ENCODE results near the gene NT5DC3. TPM values are rescaled to one million over a fixed set of nuclear protein-coding genes. Genes with fewer than 3 reads are reported as not detected.

Gene NT5DC3
- total RNA-seq, 2 donors from 2014 or later, result 24.2 to 28.3 TPM

GRCh38 chr12:103782399-103782798 is 58.6 kb downstream of the NT5DC3 start:
- H3K4me1 Mint-ChIP-seq, result peaks cover 5% of the 10 kb centered on the region
- no peaks in the 10 kb centered on the region for H3K27me3 ChIP-seq (ENCODE audit: control insufficient read depth, insufficient read depth, low read length, poor library complexity, severe bottlenecking)
- 83 to 90% methylated on average over 1 to 3 of the region's 3 CpGs for WGBS, 2 experiments (ENCODE audit: insufficient coverage in 1 of 2, insufficient read length in 1 of 2)

GRCh38 chr12:103780992-103781391 is 60.0 kb downstream of the NT5DC3 start:
- no peak overlapping the region for H3K27ac Mint-ChIP-seq

More at GRCh38 chr12:103782399-103782798, 58.6 kb downstream of the NT5DC3 start:
- DNase-seq, result no peak
- Mint-ChIP-seq H3K9me3 (no peaks in the 10 kb centered on the region), H3K27me3 (ENCODE audit: insufficient read depth) (no peaks in the 10 kb centered on the region), H3K4me3 (no peak overlapping the region), H3K36me3 (ENCODE audit: low read depth) (peaks cover 61% of the 10 kb centered on the region), H3K27ac (no peak overlapping the region)
- Histone ChIP-seq H3K27ac (ENCODE audit: low read depth, low read length) (no peak overlapping the region), H3K9me3 (ENCODE audit: control insufficient read depth, low read length) (no peaks in the 10 kb centered on the region), H3K4me1 (ENCODE audit: control insufficient read depth, insufficient read depth, low read length) (no peaks in the 10 kb centered on the region), H3K4me3 (ENCODE audit: low read length) (no peak overlapping the region), H3K36me3 (ENCODE audit: control insufficient read depth, insufficient read depth, low read length) (peaks cover 76% of the 10 kb centered on the region), H3K9ac (ENCODE audit: extremely low read depth, low read length, poor library complexity, severe bottlenecking) (no peak overlapping the region)
- TF ChIP-seq, protein P1, sequence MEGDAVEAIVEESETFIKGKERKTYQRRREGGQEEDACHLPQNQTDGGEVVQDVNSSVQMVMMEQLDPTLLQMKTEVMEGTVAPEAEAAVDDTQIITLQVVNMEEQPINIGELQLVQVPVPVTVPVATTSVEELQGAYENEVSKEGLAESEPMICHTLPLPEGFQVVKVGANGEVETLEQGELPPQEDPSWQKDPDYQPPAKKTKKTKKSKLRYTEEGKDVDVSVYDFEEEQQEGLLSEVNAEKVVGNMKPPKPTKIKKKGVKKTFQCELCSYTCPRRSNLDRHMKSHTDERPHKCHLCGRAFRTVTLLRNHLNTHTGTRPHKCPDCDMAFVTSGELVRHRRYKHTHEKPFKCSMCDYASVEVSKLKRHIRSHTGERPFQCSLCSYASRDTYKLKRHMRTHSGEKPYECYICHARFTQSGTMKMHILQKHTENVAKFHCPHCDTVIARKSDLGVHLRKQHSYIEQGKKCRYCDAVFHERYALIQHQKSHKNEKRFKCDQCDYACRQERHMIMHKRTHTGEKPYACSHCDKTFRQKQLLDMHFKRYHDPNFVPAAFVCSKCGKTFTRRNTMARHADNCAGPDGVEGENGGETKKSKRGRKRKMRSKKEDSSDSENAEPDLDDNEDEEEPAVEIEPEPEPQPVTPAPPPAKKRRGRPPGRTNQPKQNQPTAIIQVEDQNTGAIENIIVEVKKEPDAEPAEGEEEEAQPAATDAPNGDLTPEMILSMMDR (conservative IDR thresholded peaks at IDR 0.05), result no peak

DNA sequence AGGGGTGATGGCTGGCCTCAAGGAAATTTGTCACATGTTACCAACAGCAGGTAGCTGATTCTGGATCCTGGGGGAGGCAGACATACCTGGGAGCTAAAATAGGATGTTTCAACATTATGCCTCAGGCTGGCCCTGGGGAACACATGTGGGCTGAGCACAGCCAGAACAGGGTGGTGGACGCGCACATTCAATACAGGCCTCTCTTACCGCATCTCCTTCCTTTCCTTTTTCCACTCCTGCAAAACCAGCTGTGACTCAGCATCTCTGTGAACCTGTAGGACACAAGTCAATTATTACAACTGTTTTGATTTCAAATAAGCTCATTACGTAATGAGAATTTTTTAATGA is 61.0 kb downstream of the NT5DC3 start:
- H3K27ac Mint-ChIP-seq, result peak overlapping the region; percentile 79

More at GRCh38 chr12:103780992-103781391, 60.0 kb downstream of the NT5DC3 start:
- Histone ChIP-seq H3K9ac (ENCODE audit: extremely low read depth, low read length, poor library complexity, severe bottlenecking) (no peak overlapping the region), H3K36me3 (ENCODE audit: control insufficient read depth, insufficient read depth, low read length) (peaks cover 77% of the 10 kb centered on the region), H3K27ac (ENCODE audit: low read depth, low read length) (no peak overlapping the region), H3K27me3 (ENCODE audit: control insufficient read depth, insufficient read depth, low read length, poor library complexity, severe bottlenecking) (no peaks in the 10 kb centered on the region), H3K9me3 (ENCODE audit: control insufficient read depth, low read length) (no peaks in the 10 kb centered on the region), H3K4me1 (ENCODE audit: control insufficient read depth, insufficient read depth, low read length) (no peaks in the 10 kb centered on the region), H3K4me3 (ENCODE audit: low read length) (no peak overlapping the region)
- H3K36me3 Mint-ChIP-seq (ENCODE audit: low read depth), result peaks cover 68% of the 10 kb centered on the region
- H3K4me1 Mint-ChIP-seq, result peaks cover 5% of the 10 kb centered on the region
- 91 to 100% methylated on average over 2 to 3 of the region's 3 CpGs for WGBS, 2 experiments (ENCODE audit: insufficient coverage in 1 of 2, insufficient read length in 1 of 2)
- H3K27me3 Mint-ChIP-seq (ENCODE audit: insufficient read depth), result no peaks in the 10 kb centered on the region
- H3K4me3 Mint-ChIP-seq, result no peak overlapping the region
- H3K9me3 Mint-ChIP-seq, result no peaks in the 10 kb centered on the region
- TF ChIP-seq, protein P1 (conservative IDR thresholded peaks at IDR 0.05), result no peak
- no peak for DNase-seq

More for the DNA sequence above, 61.0 kb downstream of the NT5DC3 start:
- Mint-ChIP-seq H3K36me3 (ENCODE audit: low read depth) (peaks cover 69% of the 10 kb centered on the region), H3K4me3 (no peak overlapping the region), H3K4me1 (peaks cover 5% of the 10 kb centered on the region), H3K9me3 (no peaks in the 10 kb centered on the region), H3K27me3 (ENCODE audit: insufficient read depth) (no peaks in the 10 kb centered on the region)
- H3K36me3 ChIP-seq (ENCODE audit: control insufficient read depth, insufficient read depth, low read length), result peaks cover 77% of the 10 kb centered on the region
- H3K4me3 ChIP-seq (ENCODE audit: low read length), result no peak overlapping the region
- no peaks in the 10 kb centered on the region for H3K4me1 ChIP-seq (ENCODE audit: control insufficient read depth, insufficient read depth, low read length)
- 96% methylated on average over 4 of the region's 4 CpGs; no CpG with 5 or more reads in 1 of the 2 experiments for whole genome bisulfite sequencing, 2 experiments (ENCODE audit: insufficient coverage in 1 of 2, insufficient read length in 1 of 2)
- H3K9me3 ChIP-seq (ENCODE audit: control insufficient read depth, low read length), result no peaks in the 10 kb centered on the region
- no peak for DNase-seq
- no peaks in the 10 kb centered on the region for H3K27me3 ChIP-seq (ENCODE audit: control insufficient read depth, insufficient read depth, low read length, poor library complexity, severe bottlenecking)
- H3K9ac ChIP-seq (ENCODE audit: extremely low read depth, low read length, poor library complexity, severe bottlenecking), result no peak overlapping the region
- TF ChIP-seq, protein P1 (conservative IDR thresholded peaks at IDR 0.05), result no peak
- no peak overlapping the region for H3K27ac ChIP-seq (ENCODE audit: low read depth, low read length)

Data from endodermal cell (in vitro differentiated cells).